GM12878 (cell line): ENCODE data around the gene HS6ST1. TPM values are rescaled to one million over a fixed set of nuclear protein-coding genes. Genes with fewer than 3 reads are reported as not detected.

Experiments used
- ATAC-seq: fragments of 200-7000 bp; cut with Tn5 transposase; 3 replicates; pipeline ENCODE4 v1.9.1; 2020; ENCODE audit warnings: mild to moderate bottlenecking, moderate library complexity
- BruUV-seq: library from RNA; stranded (reverse); fragments of 400-500 nt; replicated peaks from 2 replicates; lab custom pipeline; 2021; lab: Mats Ljungman, UMichigan
- CTCF ChIA-PET: fragments of 300-600 bp; sonication (Branson Sonifier 250); formaldehyde crosslinking; extraction: SDS; loops from one replicate; lab custom pipeline; 2021; ENCODE audit warnings: inconsistent platforms; lab: Yijun Ruan, JAX
- POLR2A ChIA-PET: fragments of 350-600 bp; formaldehyde crosslinking; extraction: SDS; loops from one replicate; lab custom pipeline; 2021; ENCODE audit warnings: inconsistent platforms; lab: Charles Lee
- RAD21 ChIA-PET: fragments of 300-600 bp; sonication (Branson Sonifier 250); formaldehyde crosslinking; loops from one replicate; lab custom pipeline; 2023; ENCODE audit warnings: antibody characterized with exemption; ENCODE audit not compliant: unreplicated experiment; lab: Charles Lee
- SMC1A ChIA-PET: fragments of 300-600 bp; sonication (Branson Sonifier 250); formaldehyde crosslinking; loops from one replicate; lab custom pipeline; 2023; ENCODE audit not compliant: unreplicated experiment, uncharacterized antibody; lab: Charles Lee
- DNase-seq: peaks from one replicate; pipeline ENCODE4 v3.0.0-alpha.2; 2011; ENCODE audit warnings: low read depth, low spot score
- FAIRE-seq: peaks from 3 replicates; lab custom pipeline; 2011; peaks lifted over from hg19 to GRCh38; lab: Jason Lieb, UNC
- H2AFZ ChIP-seq: 2 replicates; pipeline ENCODE4 v1.6.0; 2011; ENCODE audit warnings: low read depth, low read length, control low read depth; ENCODE audit not compliant: control insufficient read depth
- H3K27ac ChIP-seq: 2 replicates; pipeline ENCODE4 v1.5.1; 2011; ENCODE audit warnings: control low read depth; ENCODE audit not compliant: control insufficient read depth, insufficient read depth
- H3K27me3 ChIP-seq, 2 experiments: replicated peaks in 1 of 2; 2 replicates each; pipeline versions ENCODE4 v1.6.0 to v1.6.1; 2011; ENCODE audit warnings: low read length in 1 of 2; ENCODE audit not compliant: control insufficient read depth in 2 of 2, insufficient read depth in 2 of 2
- H3K36me3 ChIP-seq, 2 experiments: 2 replicates each; pipeline ENCODE4 v1.5.1; 2011; ENCODE audit warnings: low read length in 1 of 2; ENCODE audit not compliant: control insufficient read depth in 2 of 2, insufficient read depth in 2 of 2
- H3K4me1 ChIP-seq: 2 replicates; pipeline ENCODE4 v1.6.1; 2011; ENCODE audit warnings: mild to moderate bottlenecking, low read length, moderate library complexity, mixed read lengths; ENCODE audit not compliant: control insufficient read depth, insufficient read depth
- H3K4me2 ChIP-seq: 2 replicates; pipeline ENCODE4 v1.6.0; 2011; ENCODE audit warnings: control low read depth; ENCODE audit not compliant: control insufficient read depth, insufficient read depth
- H3K4me3 ChIP-seq: fragments of 200-600 bp; sonication (generic); 2 replicates; pipeline ENCODE4 v1.5.1; 2016
- H3K79me2 ChIP-seq: 2 replicates; pipeline ENCODE4 v1.6.0; 2011; ENCODE audit warnings: low read length; ENCODE audit not compliant: control insufficient read depth, insufficient read depth
- H3K9ac ChIP-seq: 2 replicates; pipeline ENCODE4 v1.8.0; 2011; ENCODE audit warnings: low read length, control low read depth, mixed read lengths; ENCODE audit not compliant: control insufficient read depth, insufficient read depth
- H3K9me3 ChIP-seq: replicated peaks from 3 replicates; pipeline ENCODE4 v1.5.1; 2011; ENCODE audit warnings: mild to moderate bottlenecking, low read length; ENCODE audit not compliant: control insufficient read depth, insufficient read depth
- H4K20me1 ChIP-seq: 2 replicates; pipeline ENCODE4 v1.6.0; 2011; ENCODE audit not compliant: control insufficient read depth, insufficient read depth
- ETV6 ChIP-seq, 2 experiments: fragments of 450-650 bp in 1 of 2; IDR thresholded peaks in 1 of 2; conservative IDR thresholded peaks in 1 of 2; 2 replicates each; pipeline ENCODE4 v1.6.1; 2014; ENCODE audit warnings: antibody characterized with exemption in 1 of 2, borderline replicate concordance in 1 of 2, low read depth in 1 of 2, mild to moderate bottlenecking in 1 of 2, moderate library complexity in 1 of 2
- IKZF1 ChIP-seq: fragments of 450-650 bp; conservative IDR thresholded peaks from 2 replicates; pipeline ENCODE4 v1.6.1; 2017; ENCODE audit warnings: antibody characterized with exemption, mild to moderate bottlenecking
- MYC ChIP-seq: IDR thresholded peaks from 2 replicates; pipeline ENCODE4 v1.6.1; 2011; ENCODE audit warnings: mild to moderate bottlenecking, low read length, moderate library complexity, inconsistent platforms; ENCODE audit not compliant: insufficient read depth, insufficient replicate concordance, insufficient read length, severe bottlenecking
- NFYB ChIP-seq: IDR thresholded peaks from 2 replicates; pipeline ENCODE4 v1.6.1; 2011; ENCODE audit warnings: low read depth, mild to moderate bottlenecking, low read length, improper control_type of control experiment, moderate library complexity; ENCODE audit not compliant: insufficient read depth
- NR2C1 ChIP-seq: fragments of 450-650 bp; IDR thresholded peaks from 2 replicates; pipeline ENCODE4 v1.6.1; 2017; ENCODE audit warnings: antibody characterized with exemption, mild to moderate bottlenecking, moderate library complexity
- NR2C2 ChIP-seq: IDR thresholded peaks from 2 replicates; pipeline ENCODE4 v1.6.1; 2011; ENCODE audit warnings: borderline replicate concordance, low read depth; ENCODE audit not compliant: control insufficient read depth, insufficient read length
- POLR2A ChIP-seq: IDR thresholded peaks from 2 replicates; pipeline ENCODE4 v1.6.1; 2011; ENCODE audit warnings: low read depth, mild to moderate bottlenecking, low read length
- RAD21 ChIP-seq: IDR thresholded peaks from 2 replicates; pipeline ENCODE4 v1.6.1; 2011; ENCODE audit warnings: mild to moderate bottlenecking, low read depth, low read length, moderate library complexity; ENCODE audit not compliant: insufficient read depth
- RELA ChIP-seq: fragments of 450-650 bp; IDR thresholded peaks from 2 replicates; pipeline ENCODE4 v1.8.0; 2014; ENCODE audit warnings: borderline replicate concordance; ENCODE audit not compliant: partially characterized antibody
- RUNX3 ChIP-seq: IDR thresholded peaks from 2 replicates; pipeline ENCODE4 v1.6.1; 2012; ENCODE audit warnings: low read length, inconsistent platforms
- SREBF1 ChIP-seq: IDR thresholded peaks from 2 replicates; pipeline ENCODE4 v1.6.1; 2012; ENCODE audit warnings: mild to moderate bottlenecking, low read length
- TCF12 ChIP-seq: IDR thresholded peaks from 2 replicates; pipeline ENCODE4 v1.6.1; 2011; ENCODE audit warnings: low read depth, mild to moderate bottlenecking, low read length
- YBX1 ChIP-seq: fragments of 450-650 bp; IDR thresholded peaks from 2 replicates; pipeline ENCODE4 v1.6.1; 2016; ENCODE audit warnings: antibody characterized with exemption
- ZBED1 ChIP-seq: IDR thresholded peaks from 2 replicates; pipeline ENCODE4 v1.6.1; 2016; ENCODE audit warnings: borderline replicate concordance
- ZNF217 ChIP-seq: fragments of 450-650 bp; IDR thresholded peaks from 2 replicates; pipeline ENCODE4 v1.6.1; 2017; ENCODE audit warnings: antibody characterized with exemption, mild to moderate bottlenecking
- WGBS: methylation state at CpG from one replicate; pipeline ENCODE4 v1.1.6; 2016; ENCODE audit warnings: low lambda C conversion rate; ENCODE audit not compliant: insufficient replicate concordance, insufficient coverage; ENCODE audit errors: missing lambda C conversion rate; 5-methylcytosine and 5-hydroxymethylcytosine counted together
- in situ Hi-C: fragments of 300-500 bp; cut with MboI; formaldehyde crosslinking; loops from 9 replicates; pipeline ENCODE4 v1.14.3; 2018; ENCODE audit warnings: mixed read lengths
- intact Hi-C: fragments of 100-400 bp; cut with micrococcal nuclease; formaldehyde crosslinking; loops from one replicate; pipeline ENCODE4 v1.14.2; 2022; ENCODE audit not compliant: unreplicated experiment
- polyA plus RNA-seq, 11 experiments: library from polyadenylated mRNA; depleted of rRNA in 4 of 11; unstranded in 6 of 11; stranded (reverse) in 5 of 11; fragments of >200 nt; fragmentation: Nextera tagmentation in 4 of 11; fragmentation: Illumina TruSeq in 1 of 11; extraction: Ambion mirVana in 4 of 11; extraction: Trizol in 1 of 11; gene quantifications; 1 replicate in 1 of 11; 2 replicates in 10 of 11; pipeline versions ENCODE4 v1.2.1 to v1.2.3, GENCODE V29; 2011 to 2016; ENCODE audit warnings: inconsistent platforms in 2 of 11, missing spikeins in 2 of 11, low read depth in 1 of 11
- total RNA-seq, 4 experiments: library from RNA; depleted of rRNA in 3 of 4; stranded (reverse); fragments of >200 nt in 3 of 4; fragmentation: Illumina TruSeq in 1 of 4; extraction: Trizol in 1 of 4; gene quantifications; 2 replicates each; pipeline versions ENCODE4 v1.2.1 to v1.2.3, GENCODE V29; 2013 to 2021
- TF ChIP-seq, protein P1 (sequence below): fragments of 450-650 bp; IDR thresholded peaks from 2 replicates; pipeline ENCODE4 v1.6.1; 2017; ENCODE audit warnings: mild to moderate bottlenecking

HS6ST1 gene
- total and polyA plus RNA-seq, 10 of the 15 experiments (the other 5 are each of a cell fraction or from before 2014, with no cell fraction given) = 0.48 to 17.0 (median 4.7) TPM

GRCh38 chr2:128275498-128276045 lies 43.1 kb downstream of the HS6ST1 start:
- peaks cover 0 to 2% of the 10 kb centered on the region in 2 experiments; a peak in 3 of 4 replicates for H3K36me3 ChIP-seq
- no peak overlapping the region for H2AFZ ChIP-seq
- BruUV-seq = no TSS peak
- in situ Hi-C loops = no loop called here
- 90% methylated on average over 14 of the region's 14 CpGs for WGBS
- no peaks in the 10 kb centered on the region for H3K4me1 ChIP-seq
- H3K79me2 ChIP-seq = no peaks in the 10 kb centered on the region
- intact Hi-C loops = no loop called here
- TF ChIP-seq IKZF1 = no peak
- no peak for TF ChIP-seq NR2C1
- TF ChIP-seq RUNX3 = no peak
- no peak for TF ChIP-seq ETV6 (conservative IDR thresholded peaks at IDR 0.05 in 1 of 2, IDR thresholded peaks at IDR 0.05 in 1 of 2; ENCODE audit: borderline replicate concordance in 1 of 2, low read depth in 1 of 2)
- no peak for TF ChIP-seq MYC
- H3K4me3 ChIP-seq = no peak overlapping the region
- H3K27me3 ChIP-seq = no peaks in the 10 kb centered on the region
- H3K9ac ChIP-seq = no peak overlapping the region
- no peak for ATAC-seq
- FAIRE-seq = no peak
- DNase-seq = no peak
- ChIA-PET SMC1A (no interaction called here), CTCF (no interaction called here), POLR2A (interaction anchor here (0.5 kb wide), 1 partner anchor 257 kb away, joined by 3 read pairs; no protein-coding TSS in a partner anchor), RAD21 (no interaction called here)
- no peak overlapping the region for H3K4me2 ChIP-seq
- no peaks in the 10 kb centered on the region; the same call in 1 of the 3 replicates for H3K9me3 ChIP-seq
- no peak overlapping the region for H3K27ac ChIP-seq
- H4K20me1 ChIP-seq = no peaks in the 10 kb centered on the region

- in situ Hi-C loops = no loop called here
- TF ChIP-seq ZBED1 = no peak
- TF ChIP-seq, protein P1, sequence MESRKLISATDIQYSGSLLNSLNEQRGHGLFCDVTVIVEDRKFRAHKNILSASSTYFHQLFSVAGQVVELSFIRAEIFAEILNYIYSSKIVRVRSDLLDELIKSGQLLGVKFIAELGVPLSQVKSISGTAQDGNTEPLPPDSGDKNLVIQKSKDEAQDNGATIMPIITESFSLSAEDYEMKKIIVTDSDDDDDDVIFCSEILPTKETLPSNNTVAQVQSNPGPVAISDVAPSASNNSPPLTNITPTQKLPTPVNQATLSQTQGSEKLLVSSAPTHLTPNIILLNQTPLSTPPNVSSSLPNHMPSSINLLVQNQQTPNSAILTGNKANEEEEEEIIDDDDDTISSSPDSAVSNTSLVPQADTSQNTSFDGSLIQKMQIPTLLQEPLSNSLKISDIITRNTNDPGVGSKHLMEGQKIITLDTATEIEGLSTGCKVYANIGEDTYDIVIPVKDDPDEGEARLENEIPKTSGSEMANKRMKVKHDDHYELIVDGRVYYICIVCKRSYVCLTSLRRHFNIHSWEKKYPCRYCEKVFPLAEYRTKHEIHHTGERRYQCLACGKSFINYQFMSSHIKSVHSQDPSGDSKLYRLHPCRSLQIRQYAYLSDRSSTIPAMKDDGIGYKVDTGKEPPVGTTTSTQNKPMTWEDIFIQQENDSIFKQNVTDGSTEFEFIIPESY = no peak
- TF ChIP-seq YBX1 = no peak
- TF ChIP-seq RAD21 = no peak
- TF ChIP-seq POLR2A = no peak
- TF ChIP-seq ZNF217 = no peak
- no peak for TF ChIP-seq TCF12
- no peak for TF ChIP-seq NFYB
- TF ChIP-seq RELA = no peak
- TF ChIP-seq NR2C2 = no peak
- TF ChIP-seq SREBF1 = no peak
Observed at GRCh38 chr2:128274218-128274617, 44.5 kb downstream of the HS6ST1 start.

More at GRCh38 chr2:128274218-128274617, 44.5 kb downstream of the HS6ST1 start:
- Histone ChIP-seq H3K79me2 (no peaks in the 10 kb centered on the region), H3K27ac (no peak overlapping the region), H3K36me3 (peaks cover 0 to 2% of the 10 kb centered on the region in 2 experiments; a peak in 3 of 4 replicates), H3K27me3 (no peaks in the 10 kb centered on the region), H3K4me2 (no peak overlapping the region), H3K4me3 (no peak overlapping the region), H4K20me1 (no peaks in the 10 kb centered on the region), H2AFZ (no peak overlapping the region), H3K9ac (no peak overlapping the region), H3K9me3 (no peaks in the 10 kb centered on the region; the same call in 1 of the 3 replicates), H3K4me1 (no peaks in the 10 kb centered on the region)
- BruUV-seq = no TSS peak
- intact Hi-C loops = no loop called here
- 98% methylated on average over 6 of the region's 6 CpGs for whole genome bisulfite sequencing
- CTCF ChIA-PET = no interaction called here
- SMC1A ChIA-PET = no interaction called here
- no peak for ATAC-seq
- POLR2A ChIA-PET = interaction anchor here (0.6 kb wide), 1 partner anchor 199 kb away, joined by 5 read pairs; no protein-coding TSS in a partner anchor
- FAIRE-seq = no peak
- RAD21 ChIA-PET = no interaction called here
- no peak for DNase-seq
